H1 (cell line): ENCODE results near the gene CAMKK2. TPM values are rescaled to one million over a fixed set of nuclear protein-coding genes. Genes with fewer than 3 reads are reported as not detected.

Experiments used
- CTCF ChIA-PET: fragments of 300-600 bp; sonication (Branson Sonifier 250); formaldehyde crosslinking; loops from one replicate; lab custom pipeline; 2021; ENCODE audit not compliant: partially characterized antibody; lab: Charles Lee
- POLR2A ChIA-PET: fragments of 300-600 bp; sonication (Branson Sonifier 250); formaldehyde crosslinking; loops from one replicate; lab custom pipeline; 2021; ENCODE audit warnings: inconsistent platforms; ENCODE audit not compliant: partially characterized antibody; lab: Charles Lee
- DNase-seq, 2 experiments: peaks; one replicate each; pipeline versions ENCODE4 v3.0.0 to v3.0.0-alpha.2; 2010 to 2022; ENCODE audit warnings: low spot score in 2 of 2, low read depth in 1 of 2, mixed read lengths in 1 of 2
- FAIRE-seq: peaks from 2 replicates; lab custom pipeline; 2011; peaks lifted over from hg19 to GRCh38; lab: Jason Lieb, UNC
- H2AFZ ChIP-seq: 2 replicates; pipeline ENCODE4 v1.8.1; 2012; ENCODE audit warnings: low read length, inconsistent platforms
- H2AK5ac ChIP-seq: 2 replicates; pipeline ENCODE4 v1.6.1; 2013; ENCODE audit warnings: low read depth, low read length
- H2BK120ac ChIP-seq: replicated peaks from 2 replicates; pipeline ENCODE3; 2013; ENCODE audit warnings: low read depth, low read length, inconsistent platforms
- H2BK12ac ChIP-seq: 2 replicates; pipeline ENCODE4 v1.6.1; 2013; ENCODE audit warnings: low read depth, low read length
- H2BK15ac ChIP-seq: 2 replicates; pipeline ENCODE4 v1.6.1; 2013; ENCODE audit warnings: low read length
- H2BK20ac ChIP-seq: 2 replicates; pipeline ENCODE4 v1.6.1; 2013; ENCODE audit warnings: low read length
- H2BK5ac ChIP-seq: 2 replicates; pipeline ENCODE4 v1.6.1; 2013; ENCODE audit warnings: low read depth, low read length
- H3K14ac ChIP-seq: 2 replicates; pipeline ENCODE4 v1.6.1; 2013; ENCODE audit warnings: inconsistent platforms; ENCODE audit not compliant: insufficient read length
- H3K18ac ChIP-seq: 2 replicates; pipeline ENCODE4 v1.6.1; 2013; ENCODE audit warnings: low read length; ENCODE audit errors: extremely low read depth
- H3K23ac ChIP-seq: 2 replicates; pipeline ENCODE4 v1.6.1; 2013; ENCODE audit warnings: inconsistent platforms; ENCODE audit not compliant: insufficient read length
- H3K23me2 ChIP-seq: 2 replicates; pipeline ENCODE4 v1.6.1; 2013; ENCODE audit warnings: low read depth, low read length
- H3K27ac ChIP-seq: 2 replicates; pipeline ENCODE4 v1.6.1; 2011; ENCODE audit warnings: low read depth, low read length, inconsistent platforms
- H3K27me3 ChIP-seq, 4 experiments: replicated peaks in 1 of 4; 1 replicate in 1 of 4; 2 replicates in 3 of 4; pipeline versions ENCODE4 v1.6.1 to v1.8.1; 2011 to 2013; ENCODE audit warnings: low read length in 3 of 4, mild to moderate bottlenecking in 3 of 4, inconsistent platforms in 2 of 4, mixed read lengths in 2 of 4, moderate library complexity in 1 of 4; ENCODE audit not compliant: control insufficient read depth in 3 of 4, insufficient read depth in 3 of 4; ENCODE audit errors: extremely low read depth in 1 of 4
- H3K36me3 ChIP-seq, 4 experiments: 2 replicates each; pipeline versions ENCODE4 v1.6.1 to v1.8.1; 2011 to 2013; ENCODE audit warnings: mild to moderate bottlenecking in 4 of 4, low read length in 3 of 4, moderate library complexity in 2 of 4, control low read depth in 1 of 4, inconsistent platforms in 1 of 4; ENCODE audit not compliant: insufficient read depth in 4 of 4, control insufficient read depth in 2 of 4
- H3K4ac ChIP-seq: replicated peaks from 2 replicates; pipeline ENCODE3; 2013; ENCODE audit warnings: low read length, low read depth, mixed read lengths, inconsistent platforms; ENCODE audit not compliant: insufficient read length
- H3K4me1 ChIP-seq, 4 experiments: replicated peaks in 1 of 4; 1 replicate in 1 of 4; 2 replicates in 3 of 4; pipeline versions ENCODE4 v1.6.1 to v1.8.1; 2011 to 2013; ENCODE audit warnings: low read length in 3 of 4, inconsistent platforms in 2 of 4, mixed read lengths in 1 of 4; ENCODE audit not compliant: insufficient read depth in 4 of 4, control insufficient read depth in 3 of 4
- H3K4me2 ChIP-seq, 2 experiments: 2 replicates each; pipeline versions ENCODE4 v1.6.1 to v1.8.1; 2011 to 2013; ENCODE audit warnings: low read depth in 2 of 2, low read length in 2 of 2, control low read depth in 1 of 2, inconsistent platforms in 1 of 2, mild to moderate bottlenecking in 1 of 2; ENCODE audit not compliant: insufficient read depth in 1 of 2
- H3K4me3 ChIP-seq, 4 experiments: fragments of 200-600, 300-600 bp in 1 of 4; sonication (generic), shearing (Covaris generic), sonication (Bioruptor Twin) in 1 of 4; 2 replicates each; pipeline versions ENCODE4 v1.5.1 to v1.8.1; 2011 to 2016; ENCODE audit warnings: low read length in 4 of 4, low read depth in 3 of 4, control low read depth in 2 of 4, inconsistent platforms in 2 of 4, mild to moderate bottlenecking in 2 of 4, mixed read lengths in 1 of 4, moderate library complexity in 1 of 4; ENCODE audit not compliant: insufficient read depth in 2 of 4; ENCODE audit errors: extremely low read depth in 1 of 4
- H3K56ac ChIP-seq: replicated peaks from 2 replicates; pipeline ENCODE3; 2013; ENCODE audit warnings: low read depth, mild to moderate bottlenecking, mixed read lengths, low read length, inconsistent platforms; ENCODE audit not compliant: insufficient read length
- H3K79me1 ChIP-seq: 2 replicates; pipeline ENCODE4 v1.6.1; 2013; ENCODE audit warnings: low read depth, low read length, control low read depth
- H3K79me2 ChIP-seq, 2 experiments: 2 replicates each; pipeline versions ENCODE4 v1.6.1 to v1.8.1; 2012 to 2013; ENCODE audit warnings: low read length in 2 of 2, mild to moderate bottlenecking in 2 of 2, inconsistent platforms in 1 of 2; ENCODE audit not compliant: insufficient read depth in 2 of 2, control insufficient read depth in 1 of 2
- H3K9ac ChIP-seq, 4 experiments: replicated peaks in 1 of 4; 1 replicate in 1 of 4; 2 replicates in 3 of 4; pipeline versions ENCODE4 v1.6.1 to v1.8.1; 2011 to 2013; ENCODE audit warnings: low read depth in 3 of 4, low read length in 3 of 4, control low read depth in 2 of 4, mild to moderate bottlenecking in 2 of 4, moderate library complexity in 2 of 4, inconsistent platforms in 1 of 4; ENCODE audit errors: extremely low read depth in 1 of 4
- H3K9me3 ChIP-seq, 2 experiments: 2 replicates each; pipeline versions ENCODE4 v1.6.1 to v1.8.1; 2012 to 2013; ENCODE audit warnings: mild to moderate bottlenecking in 2 of 2, moderate library complexity in 2 of 2, control low read depth in 1 of 2, inconsistent platforms in 1 of 2, low read depth in 1 of 2, low read length in 1 of 2, mixed read lengths in 1 of 2; ENCODE audit not compliant: insufficient read depth in 2 of 2
- H4K20me1 ChIP-seq, 2 experiments: replicated peaks in 1 of 2; 2 replicates each; pipeline versions ENCODE3 to v1.8.1; 2011 to 2013; ENCODE audit warnings: inconsistent platforms in 2 of 2, low read length in 2 of 2, mild to moderate bottlenecking in 1 of 2; ENCODE audit not compliant: insufficient read depth in 2 of 2, control insufficient read depth in 1 of 2
- H4K5ac ChIP-seq: 2 replicates; pipeline ENCODE4 v1.6.1; 2013; ENCODE audit warnings: low read length, low read depth, mixed read lengths, inconsistent platforms; ENCODE audit not compliant: insufficient read length
- H4K8ac ChIP-seq: 2 replicates; pipeline ENCODE4 v1.8.0; 2013; ENCODE audit warnings: mild to moderate bottlenecking, moderate library complexity, low read length, inconsistent platforms; ENCODE audit not compliant: insufficient read depth; ENCODE audit errors: extremely low read depth
- H4K91ac ChIP-seq: replicated peaks from 2 replicates; pipeline ENCODE3; 2013; ENCODE audit warnings: low read length, mixed read lengths, inconsistent platforms; ENCODE audit not compliant: insufficient read length
- CREB1 ChIP-seq: IDR thresholded peaks from 2 replicates; pipeline ENCODE4 v1.6.1; 2012; ENCODE audit warnings: inconsistent platforms
- MAFK ChIP-seq: IDR thresholded peaks from 2 replicates; pipeline ENCODE4 v1.6.1; 2012; ENCODE audit warnings: low read depth, mild to moderate bottlenecking, improper control_type of control experiment, low read length
- RXRA ChIP-seq: IDR thresholded peaks from 2 replicates; pipeline ENCODE4 v1.6.1; 2011; ENCODE audit warnings: low read depth, mild to moderate bottlenecking, low read length, moderate library complexity; ENCODE audit not compliant: insufficient read depth
- SIN3A ChIP-seq, 2 experiments: IDR thresholded peaks in 1 of 2; conservative IDR thresholded peaks in 1 of 2; 2 replicates each; pipeline ENCODE4 v1.6.1; 2011 to 2012; ENCODE audit warnings: low read length in 2 of 2, improper control_type of control experiment in 1 of 2, low read depth in 1 of 2, mild to moderate bottlenecking in 1 of 2
- WGBS, 2 experiments: shearing (Covaris generic) in 1 of 2; methylation state at CpG; one replicate each; pipeline versions ENCODE4 v1.1.6 to v1.1.7; 2013 to 2015; ENCODE audit warnings: low lambda C conversion rate in 2 of 2, mixed read lengths in 2 of 2, inconsistent platforms in 1 of 2, low coverage in 1 of 2, missing lambda C conversion rate in 1 of 2; ENCODE audit not compliant: insufficient replicate concordance in 2 of 2, insufficient coverage in 1 of 2, insufficient read length in 1 of 2; ENCODE audit errors: extremely low coverage in 1 of 2, missing lambda C conversion rate in 1 of 2; 5-methylcytosine and 5-hydroxymethylcytosine counted together
- polyA plus RNA-seq, 7 experiments: library from polyadenylated mRNA; depleted of rRNA in 3 of 7; stranded (reverse) in 5 of 7; unstranded in 2 of 7; fragments of >200 nt in 5 of 7; fragments of 200-250 nt in 2 of 7; gene quantifications; 1 replicate in 5 of 7; 2 replicates in 1 of 7; 4 replicates in 1 of 7; pipeline versions ENCODE4 v1.2.1 to v1.2.3, GENCODE V29; 2011 to 2013; ENCODE audit warnings: missing spikeins in 2 of 7, mixed read lengths in 2 of 7
- total RNA-seq: library from RNA; stranded (reverse); fragmentation: NEBNext Ultra II Directional; extraction: Animal tissue kit (Norgen Biotek cat#: 25700); gene quantifications from 2 replicates; pipeline ENCODE4 v1.2.1, GENCODE V29; 2021

CAMKK2 gene
- total and polyA plus RNA-seq, 2 of the 8 experiments (the other 6 are each of a cell fraction or from before 2014, with no cell fraction given): 29.6 to 30.6 TPM

DNA sequence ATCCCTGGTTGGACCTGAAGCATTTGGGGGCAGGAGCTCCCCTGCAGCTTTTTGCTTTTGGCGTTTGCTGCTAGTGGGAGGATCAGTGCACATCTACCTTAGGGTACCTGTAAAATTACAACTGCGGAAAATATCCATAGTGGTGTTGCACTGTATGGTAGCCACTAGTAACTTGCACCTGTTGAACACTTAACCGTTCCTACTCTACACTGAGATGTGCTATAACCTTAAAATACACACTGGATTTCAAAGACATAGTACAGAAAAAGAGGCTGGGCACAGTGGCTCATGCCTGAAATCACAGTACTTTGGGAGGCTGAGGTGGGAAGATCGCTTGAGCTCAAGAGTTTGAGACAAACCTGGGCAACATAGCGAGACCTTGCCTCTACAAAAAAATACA, 83.6 kb downstream of the CAMKK2 start:
- Histone ChIP-seq H4K91ac (no peak overlapping the region), H3K14ac (no peak overlapping the region), H3K23ac (no peak overlapping the region), H2BK20ac (no peak overlapping the region), H2AK5ac (no peak overlapping the region), H2BK15ac (no peak overlapping the region), H3K4me3 (no peak overlapping the region), H3K23me2 (peaks cover 8% of the 10 kb centered on the region; the same call in 1 of the 2 replicates), H3K36me3 (no peaks in the 10 kb centered on the region), H2BK5ac (no peak overlapping the region), H3K4ac (no peak overlapping the region), H3K9me3 (no peaks in the 10 kb centered on the region), H2BK120ac (no peak overlapping the region), H3K27me3 (peaks cover 0 to 5% (median 2%) of the 10 kb centered on the region in 4 experiments; a peak in 2 of 7 replicates), H3K79me1 (no peaks in the 10 kb centered on the region), H4K5ac (no peak overlapping the region), H4K20me1 (no peaks in the 10 kb centered on the region), H3K79me2 (no peaks in the 10 kb centered on the region), H3K27ac (no peak overlapping the region), H3K9ac (no peak overlapping the region), H4K8ac (no peak overlapping the region), H2BK12ac (no peak overlapping the region), H3K4me1 (peaks cover 0 to 4% (median 0%) of the 10 kb centered on the region in 4 experiments; a peak in 3 of 7 replicates), H3K56ac (no peak overlapping the region), H2AFZ (no peak overlapping the region), H3K4me2 (no peak overlapping the region), H3K18ac (no peak overlapping the region)
- TF ChIP-seq RXRA (no peak), SIN3A (conservative IDR thresholded peaks at IDR 0.05 in 1 of 2, IDR thresholded peaks at IDR 0.05 in 1 of 2; ENCODE audit: low read depth in 1 of 2, low read length in 2 of 2) (no peak), CREB1 (no peak), MAFK (no peak)
- FAIRE-seq: no peak
- POLR2A ChIA-PET: no interaction called here
- CTCF ChIA-PET: interaction anchor here (1.6 kb wide), 1 partner anchor 17 kb away, joined by 8 read pairs; no protein-coding TSS in a partner anchor
- 89% methylated on average over 5 of the region's 5 CpGs; no CpG with 5 or more reads in 1 of the 2 experiments for WGBS, 2 experiments
- DNase-seq: no peak
